Right lobe of liver (tissue), 6 donors: Measurements from ENCODE around the gene SRP14. TPM values are rescaled to one million over a fixed set of nuclear protein-coding genes. Genes with fewer than 3 reads are reported as not detected.

Experiments
- ATAC-seq, 4 donors: fragments of 200-7000 bp; cut with Tn5 transposase; one replicate each; pipeline ENCODE4 v1.9.1; 2020; ENCODE audit warnings: mild to moderate bottlenecking in 4 of 4, moderate library complexity in 4 of 4
- DNase-seq, 3 donors: peaks; one replicate each; pipeline ENCODE4 v3.0.0-alpha.2; 2020
- H3K27ac ChIP-seq, 3 donors: fragments of 200-600 bp; one replicate each; pipeline ENCODE4 v1.8.0; 2022
- H3K27me3 ChIP-seq, 2 donors: fragments of 200-600 bp; one replicate each; pipeline ENCODE4 v1.8.0; 2022
- H3K36me3 ChIP-seq, 4 donors: fragments of 200-600 bp; sonication (generic) in 1 of 4; one replicate each; pipeline versions ENCODE4 v1.5.1 to v1.8.0; 2017 to 2022; ENCODE audit warnings: control low read depth in 1 of 4
- H3K4me1 ChIP-seq, 4 donors: fragments of 200-600 bp; sonication (generic) in 1 of 4; one replicate each; pipeline versions ENCODE4 v1.5.1 to v1.8.0; 2017 to 2022; ENCODE audit warnings: control low read depth in 1 of 4
- H3K4me3 ChIP-seq, 3 donors: fragments of 200-600 bp; one replicate each; pipeline ENCODE4 v1.8.0; 2022
- H3K9me3 ChIP-seq, 4 donors: fragments of 200-600 bp; sonication (generic) in 1 of 4; one replicate each; pipeline versions ENCODE4 v1.5.1 to v1.8.0; 2017 to 2022; ENCODE audit warnings: control low read depth in 1 of 4
- POLR2A ChIP-seq: fragments of 450-650 bp; IDR thresholded peaks from one replicate; pipeline ENCODE4 v1.6.1; 2017; ENCODE audit warnings: antibody characterized with exemption, mild to moderate bottlenecking
- WGBS: methylation state at CpG from one replicate; pipeline ENCODE4 v1.1.6; 2018; ENCODE audit warnings: low coverage, low lambda C conversion rate; ENCODE audit not compliant: insufficient coverage; ENCODE audit errors: missing lambda C conversion rate; 5-methylcytosine and 5-hydroxymethylcytosine counted together
- intact Hi-C, 2 donors: fragments of 100-400 bp; cut with DNase I; formaldehyde crosslinking; loops; one replicate each; pipeline versions ENCODE4 v1.11.2 to v1.14.1; 2022
- total RNA-seq, 6 experiments: library from RNA; depleted of rRNA in 2 of 6; stranded (reverse); fragments of >200 nt in 2 of 6; fragmentation: NEBNext Ultra II Directional in 3 of 6; extraction: Animal tissue kit (Norgen Biotek cat#: 25700) in 3 of 6; gene quantifications; one replicate each; pipeline versions ENCODE4 v1.1.0 to v1.2.4, GENCODE V29; 2016 to 2023
- TF ChIP-seq, protein P1 (sequence below), 4 donors: fragments of 200-600 bp in 3 of 4; fragments of 450-650 bp in 1 of 4; IDR thresholded peaks; one replicate each; pipeline versions ENCODE4 v1.5.1 to v1.8.0; 2016 to 2022; ENCODE audit warnings: antibody characterized with exemption in 4 of 4, mild to moderate bottlenecking in 2 of 4
- donor health status: DM: no; HTN: yes; CAD: no.
- donor health status: DM: no; HTN: no; CAD: no.
- donor health status: DM: no; HTN: no; CAD: no.
- donor health status: DM: no; HTN: yes; CAD: no.
- donor health status: DM: no; HTN: yes; CAD: no.

SRP14 gene
- total RNA-seq, 6 experiments from 2014 or later = 57.9 to 277 (median 81.0) TPM

DNA sequence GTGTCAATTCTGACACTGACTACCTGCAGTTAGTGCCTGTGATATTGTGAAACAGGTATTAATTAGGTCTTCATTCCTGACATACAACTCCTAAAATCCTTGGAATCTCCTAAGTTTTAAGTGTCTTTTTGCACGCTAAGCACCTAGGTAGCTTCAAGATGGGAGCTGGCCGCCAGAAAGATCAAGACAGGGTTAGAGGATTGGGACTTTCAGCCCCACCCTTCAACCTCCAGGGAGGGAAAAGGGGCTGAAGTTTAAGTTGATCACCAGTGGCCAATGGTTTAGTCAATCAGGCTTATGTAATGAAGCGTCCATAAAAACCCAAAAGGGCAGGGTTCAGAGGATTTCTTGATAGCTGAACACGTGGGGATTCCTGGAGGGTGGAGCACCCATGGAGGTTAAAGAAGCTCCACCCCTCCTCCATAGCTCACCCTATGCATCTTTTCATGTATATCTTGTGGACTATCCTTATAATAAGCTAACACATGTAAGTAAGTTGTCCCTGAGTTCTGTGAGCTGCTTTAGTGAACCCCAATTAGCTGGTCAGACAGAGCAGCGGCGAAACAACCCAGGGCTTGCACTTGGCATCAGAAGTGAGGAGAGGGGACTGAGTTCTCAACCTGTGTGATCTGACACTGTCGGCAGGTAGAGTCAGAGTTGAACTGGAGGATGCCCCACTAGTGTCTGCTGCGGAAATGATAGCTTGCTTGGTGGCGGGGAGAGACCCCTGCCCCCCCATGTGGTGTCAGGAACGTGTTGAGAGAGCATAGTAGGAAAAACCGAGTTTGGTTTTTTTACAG is 12.8 kb upstream of the SRP14 start:
- Histone ChIP-seq H3K4me3 (no peak overlapping the region), H3K9me3 (no peaks in the 10 kb centered on the region), H3K27ac (no peak overlapping the region), H3K27me3 (no peaks in the 10 kb centered on the region), H3K4me1 (peaks cover 0 to 24% (median 13%) of the 10 kb centered on the region in 4 donors), H3K36me3 (no peaks in the 10 kb centered on the region)
- intact Hi-C loops = loop anchor here in 1 of 2 donors (10.0 kb wide), 1 partner anchor 63 kb away; no protein-coding TSS in a partner anchor
- TF ChIP-seq, protein P1, sequence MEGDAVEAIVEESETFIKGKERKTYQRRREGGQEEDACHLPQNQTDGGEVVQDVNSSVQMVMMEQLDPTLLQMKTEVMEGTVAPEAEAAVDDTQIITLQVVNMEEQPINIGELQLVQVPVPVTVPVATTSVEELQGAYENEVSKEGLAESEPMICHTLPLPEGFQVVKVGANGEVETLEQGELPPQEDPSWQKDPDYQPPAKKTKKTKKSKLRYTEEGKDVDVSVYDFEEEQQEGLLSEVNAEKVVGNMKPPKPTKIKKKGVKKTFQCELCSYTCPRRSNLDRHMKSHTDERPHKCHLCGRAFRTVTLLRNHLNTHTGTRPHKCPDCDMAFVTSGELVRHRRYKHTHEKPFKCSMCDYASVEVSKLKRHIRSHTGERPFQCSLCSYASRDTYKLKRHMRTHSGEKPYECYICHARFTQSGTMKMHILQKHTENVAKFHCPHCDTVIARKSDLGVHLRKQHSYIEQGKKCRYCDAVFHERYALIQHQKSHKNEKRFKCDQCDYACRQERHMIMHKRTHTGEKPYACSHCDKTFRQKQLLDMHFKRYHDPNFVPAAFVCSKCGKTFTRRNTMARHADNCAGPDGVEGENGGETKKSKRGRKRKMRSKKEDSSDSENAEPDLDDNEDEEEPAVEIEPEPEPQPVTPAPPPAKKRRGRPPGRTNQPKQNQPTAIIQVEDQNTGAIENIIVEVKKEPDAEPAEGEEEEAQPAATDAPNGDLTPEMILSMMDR (IDR thresholded peaks at IDR 0.05) = no peak
- no peak for TF ChIP-seq POLR2A
- DNase-seq = no peak
- 66% methylated on average over 4 of the region's 11 CpGs for WGBS
- no peak for ATAC-seq

DNA sequence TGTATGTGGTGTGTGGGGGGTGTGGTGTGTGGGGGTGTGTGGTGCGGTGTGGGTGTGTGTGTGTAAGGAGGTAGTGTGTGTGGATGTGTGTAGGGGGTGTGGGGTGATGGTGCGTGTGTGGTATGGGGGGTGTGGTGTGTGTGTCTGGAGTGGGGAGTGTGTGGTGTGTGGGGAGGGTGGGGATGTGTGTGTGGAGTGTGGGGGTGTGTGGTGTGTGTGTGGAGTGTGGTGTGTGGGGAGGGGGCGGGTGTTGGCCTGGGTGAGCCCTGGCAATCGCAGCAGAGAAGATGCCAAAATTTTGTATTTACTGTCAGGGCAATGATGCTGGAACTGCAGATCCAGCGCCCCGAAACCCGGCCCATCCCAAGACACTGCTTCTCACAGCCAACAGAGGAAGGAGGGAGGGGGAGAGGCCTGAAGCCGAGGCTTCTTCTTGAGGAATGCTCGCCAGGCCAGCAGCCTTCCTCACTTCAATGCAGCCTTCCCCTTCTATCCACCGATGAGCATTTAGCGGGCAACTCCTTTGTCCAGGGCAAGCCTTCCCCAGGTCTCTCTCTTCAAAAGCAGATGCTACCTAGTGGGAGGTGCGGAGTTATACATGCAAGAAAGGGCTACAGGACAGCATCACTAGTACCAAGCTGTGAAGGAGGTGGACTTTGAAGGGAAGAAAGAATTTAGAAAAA is 11.9 kb upstream of the SRP14 start:
- TF ChIP-seq POLR2A = no peak
- TF ChIP-seq, protein P1 (IDR thresholded peaks at IDR 0.05) = no peak
- no peak for ATAC-seq
- Histone ChIP-seq H3K4me3 (no peak overlapping the region), H3K36me3 (no peaks in the 10 kb centered on the region), H3K27ac (no peak overlapping the region), H3K27me3 (no peaks in the 10 kb centered on the region), H3K9me3 (no peaks in the 10 kb centered on the region), H3K4me1 (peaks cover 0 to 16% (median 9%) of the 10 kb centered on the region in 4 donors)
- 77% methylated on average over 10 of the region's 12 CpGs for WGBS
- intact Hi-C loops = loop anchor here in 1 of 2 donors (10.0 kb wide), 1 partner anchor 64 kb away; no protein-coding TSS in a partner anchor
- no peak for DNase-seq

DNA sequence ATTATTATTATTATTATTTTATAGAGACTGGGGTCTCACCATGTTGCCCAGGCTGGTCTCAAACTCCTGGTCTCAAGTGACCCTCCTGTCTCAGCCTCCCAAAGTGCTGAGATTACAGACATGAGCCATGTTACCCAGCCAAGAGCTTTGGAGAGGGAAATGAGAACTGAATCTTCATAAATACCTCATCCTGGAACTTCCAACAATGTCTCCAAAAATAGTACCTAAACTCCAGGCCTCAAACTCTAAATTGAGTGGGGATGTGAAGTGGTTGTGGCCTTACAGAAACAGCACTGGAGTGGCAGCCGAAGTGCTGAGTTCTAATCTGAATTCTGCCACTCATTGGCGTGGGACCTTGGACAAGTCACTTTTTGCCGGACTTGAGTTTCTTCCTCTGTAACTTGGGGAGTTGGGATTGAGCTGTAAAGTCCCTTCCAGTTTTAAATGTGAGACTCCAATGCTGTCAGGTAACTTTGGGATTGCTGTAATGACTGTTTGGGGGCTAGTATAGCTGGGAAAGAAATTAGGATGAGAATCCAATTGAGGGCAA is 10.0 kb upstream of the SRP14 start:
- H3K4me1 ChIP-seq = peaks cover 0 to 8% (median 1%) of the 10 kb centered on the region in 4 donors
- no peak for TF ChIP-seq POLR2A
- TF ChIP-seq, protein P1 (IDR thresholded peaks at IDR 0.05) = no peak
- whole genome bisulfite sequencing = 88% methylated on average over 3 of the region's 3 CpGs
- no peak for DNase-seq
- peak overlapping the region in 1 of 3 donors; percentile 50 for H3K27ac ChIP-seq
- H3K36me3 ChIP-seq = no peaks in the 10 kb centered on the region
- intact Hi-C loops = loop anchor here in 1 of 2 donors (10.0 kb wide), 2 partner anchors 56 to 226 kb away; partner anchors contain the start of gene BMF
- no peaks in the 10 kb centered on the region for H3K27me3 ChIP-seq
- no peak for ATAC-seq
- H3K4me3 ChIP-seq = no peak overlapping the region
- no peaks in the 10 kb centered on the region for H3K9me3 ChIP-seq

DNA sequence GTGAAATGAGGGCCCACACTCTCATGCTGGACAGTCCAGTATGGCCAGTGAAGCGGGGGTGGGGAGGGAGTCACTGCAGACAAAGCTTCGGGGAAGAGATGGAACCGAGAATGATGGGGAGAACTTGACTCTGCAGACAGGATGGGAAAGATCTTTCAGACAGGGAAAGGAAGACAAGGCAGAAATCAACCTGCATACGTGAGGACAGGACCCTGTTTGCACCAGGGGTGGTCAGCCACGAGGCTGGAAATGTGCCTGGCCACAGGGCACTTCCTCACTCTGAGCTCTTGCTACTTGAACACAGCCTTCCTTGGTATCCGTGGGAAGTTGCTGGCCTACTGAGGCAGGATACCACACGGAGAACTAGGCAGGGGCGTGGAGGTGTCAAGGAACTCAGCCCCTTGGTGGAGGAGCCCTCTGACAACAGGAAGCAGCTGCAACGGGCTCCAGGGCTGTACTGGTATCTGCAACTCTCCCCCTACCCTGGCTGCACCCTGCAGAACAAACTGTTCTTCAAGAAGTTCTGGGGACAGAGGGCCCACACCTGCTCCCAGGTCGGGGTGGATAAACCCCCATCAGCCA is 9.3 kb upstream of the SRP14 start:
- 49% methylated on average over 4 of the region's 10 CpGs for WGBS
- DNase-seq (no peak), ATAC-seq (peak in 3 of 4 donors; percentile 2 to 15 (median 15))
- no peak for TF ChIP-seq POLR2A
- TF ChIP-seq, protein P1 (IDR thresholded peaks at IDR 0.05) = no peak
- no peaks in the 10 kb centered on the region for H3K36me3 ChIP-seq
- H3K27me3 ChIP-seq = no peaks in the 10 kb centered on the region
- H3K27ac ChIP-seq = peak overlapping the region; percentile 6 to 50 (median 25)
- H3K9me3 ChIP-seq = no peaks in the 10 kb centered on the region
- H3K4me1 ChIP-seq = peaks cover 0 to 8% (median 1%) of the 10 kb centered on the region in 4 donors
- intact Hi-C loops = loop anchor here in 1 of 2 donors (10.0 kb wide), 2 partner anchors 56 to 226 kb away; partner anchors contain the start of gene BMF
- H3K4me3 ChIP-seq = no peak overlapping the region
